Stimulated activated CD8-positive, alpha-beta memory T cell treated with anti-CD3 and anti-CD28 coated beads, Interleukin-12 subunit alpha, Interleukin-12 subunit beta, amount 100 ng/mL, for 24 hours (primary cell): Measurements from ENCODE around the gene LSAMP.
"Not testable (repeated sequence)": the region's sequence is repeated elsewhere in the genome, so short reads cannot be mapped to it uniquely, and the experiment has no call there.

ENCODE experiments used
- DNase-seq: peaks from one replicate; pipeline ENCODE4 v3.0.0-alpha.2; 2020; ENCODE audit errors: extremely low read depth

LSAMP gene

DNA sequence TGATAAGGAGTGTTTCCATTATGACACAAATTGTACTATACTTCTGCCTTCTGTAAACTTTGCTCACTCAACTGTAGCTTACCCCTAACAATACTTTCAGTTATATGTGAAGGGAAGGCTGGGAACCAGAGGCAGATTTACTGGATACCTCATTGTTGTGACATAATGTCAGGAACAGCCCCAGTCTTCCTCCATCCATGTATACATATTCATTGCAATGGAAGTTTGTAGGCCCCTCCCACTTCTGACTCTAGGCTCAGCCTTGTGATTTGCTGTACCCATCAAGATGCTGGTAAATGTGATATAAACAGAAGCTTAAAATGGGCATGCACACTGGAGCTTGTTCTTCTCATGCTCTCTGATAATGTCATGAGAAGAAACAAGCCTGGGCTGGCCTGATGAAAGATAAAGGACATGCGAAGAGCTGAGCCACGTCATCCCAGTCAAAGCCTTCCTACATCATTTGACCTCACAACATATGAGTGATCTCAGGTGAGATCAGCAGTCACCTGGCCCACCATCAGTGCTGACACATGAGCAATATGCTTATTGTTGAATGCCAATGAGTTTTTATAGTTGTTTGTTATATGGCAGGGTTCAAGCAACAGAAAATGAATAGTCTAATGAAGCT lies 554.2 kb downstream of the LSAMP start:
- DNase-seq = no peak

DNA sequence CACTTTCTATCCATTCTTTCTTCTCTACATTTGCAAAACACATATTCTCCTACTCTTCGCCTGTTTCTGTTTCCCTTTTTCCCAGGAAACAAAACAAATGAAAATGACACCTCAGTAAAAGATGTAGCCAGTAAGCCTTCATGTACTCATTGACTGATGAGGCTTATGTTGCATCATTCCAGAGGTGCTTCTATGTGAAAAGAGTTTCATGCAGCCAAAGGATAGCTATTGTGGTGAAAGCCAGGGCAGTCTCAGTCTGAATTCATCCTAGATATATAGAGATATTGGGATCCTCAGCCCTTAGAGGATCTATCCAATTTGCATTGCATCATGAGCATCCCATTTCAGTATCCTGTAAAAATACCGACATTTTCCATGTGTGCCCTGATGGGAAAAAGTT lies 554.7 kb downstream of the LSAMP start:
- no peak for DNase-seq

DNA sequence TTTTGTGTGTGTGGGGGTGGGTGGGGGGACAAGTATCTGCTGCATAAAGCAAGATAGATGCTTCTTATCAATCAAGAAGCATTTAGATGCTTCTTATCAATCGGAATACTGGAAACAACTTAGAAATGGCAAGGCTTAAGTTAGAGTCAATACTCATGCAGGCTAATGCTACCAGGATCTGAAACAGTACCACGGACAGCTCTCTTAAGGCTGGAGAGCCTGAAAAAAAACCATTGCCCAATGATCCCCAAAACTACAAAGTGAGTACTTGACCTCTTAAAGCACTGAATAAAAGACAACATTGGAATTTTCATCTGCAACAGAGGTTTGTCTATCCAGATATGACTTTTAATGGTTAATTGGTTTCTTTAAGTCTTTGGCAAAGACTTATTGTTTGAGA lies 559.7 kb downstream of the LSAMP start:
- DNase-seq = no peak

DNA sequence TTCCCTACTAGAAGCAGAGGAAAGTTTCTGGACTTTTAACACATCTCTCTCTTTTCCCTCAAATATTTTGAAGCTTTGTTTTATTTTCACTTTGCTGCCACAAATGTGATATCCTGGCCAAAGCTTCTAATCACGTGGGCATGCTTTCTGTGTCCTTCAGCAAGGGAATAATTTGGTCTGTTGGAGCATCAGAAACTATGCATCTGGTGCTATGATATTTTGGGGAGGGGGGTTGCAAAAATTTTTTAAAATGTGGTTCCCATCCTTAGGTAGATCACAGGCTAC lies 567.7 kb downstream of the LSAMP start:
- DNase-seq = no peak

DNA sequence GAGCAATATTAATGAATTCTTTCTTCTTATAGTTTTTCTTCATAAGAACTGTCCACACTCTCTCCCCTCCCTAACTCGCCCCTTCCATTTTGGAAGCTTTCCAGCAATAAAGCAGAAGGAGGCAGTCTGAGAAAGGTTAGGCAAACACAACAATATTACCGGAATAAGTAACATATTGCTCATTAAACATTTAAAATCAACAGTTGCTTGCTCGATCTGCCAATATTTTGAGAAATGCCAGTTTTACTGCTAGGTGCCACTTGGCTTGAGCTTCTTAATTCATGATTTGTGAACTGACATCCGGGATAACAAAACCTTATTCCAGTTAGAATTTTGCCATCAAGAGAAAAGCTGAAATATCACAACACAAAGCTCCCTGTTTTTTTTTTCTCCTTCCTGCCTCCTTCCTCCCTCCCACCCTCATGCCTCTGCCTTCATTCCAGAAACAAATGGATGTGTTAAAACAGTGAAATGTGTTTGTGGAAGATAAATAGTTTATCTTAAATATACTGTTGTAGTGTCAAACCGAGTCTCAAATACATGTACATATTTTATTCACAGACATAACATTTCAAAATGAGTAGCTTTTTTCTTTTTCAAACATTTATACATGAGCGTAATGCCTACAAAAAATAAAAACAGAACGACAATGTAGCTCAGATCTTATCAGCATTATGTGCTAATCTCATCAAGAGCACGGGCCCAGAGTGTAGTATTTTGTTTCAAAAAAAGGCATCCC lies 568.2 kb downstream of the LSAMP start:
- no peak for DNase-seq

DNA sequence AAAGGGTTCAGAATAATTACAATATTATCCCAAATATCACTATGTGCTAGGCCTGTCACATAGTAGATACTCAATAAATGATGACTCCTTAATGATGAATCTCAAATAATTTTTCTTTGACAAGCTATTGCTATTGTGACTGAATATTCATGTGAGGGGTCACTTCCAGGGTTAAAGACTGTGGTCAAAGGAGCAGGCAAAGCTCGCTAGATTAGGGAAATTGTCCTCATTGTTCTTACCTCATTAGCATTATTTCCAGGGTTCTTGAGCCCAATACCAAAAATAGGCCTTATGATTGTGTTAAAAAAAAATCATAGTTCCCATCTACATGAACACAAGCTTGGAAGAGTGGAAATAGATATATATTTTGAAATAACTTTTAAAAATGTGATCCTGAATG lies 569.8 kb downstream of the LSAMP start:
- no peak for DNase-seq

DNA sequence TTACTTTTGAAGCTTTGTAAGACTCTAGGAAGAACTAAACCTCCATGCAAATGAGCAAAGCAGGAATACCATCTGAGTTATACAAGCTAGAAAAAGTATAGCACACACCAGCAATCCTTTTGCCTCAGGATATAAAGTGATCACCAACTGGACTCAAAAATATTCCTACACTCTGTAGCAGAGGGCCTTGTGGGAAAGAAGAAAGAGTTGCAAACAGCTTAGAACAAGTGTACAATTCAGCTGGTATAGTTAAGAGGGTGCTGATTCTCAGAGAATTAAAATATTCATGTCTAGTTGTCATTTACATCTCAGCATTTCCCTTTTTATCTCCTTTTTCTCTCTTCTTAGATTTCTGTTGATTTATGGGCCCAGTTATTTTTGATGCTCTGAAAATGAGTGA lies 573.6 kb downstream of the LSAMP start:
- DNase-seq = no peak

DNA sequence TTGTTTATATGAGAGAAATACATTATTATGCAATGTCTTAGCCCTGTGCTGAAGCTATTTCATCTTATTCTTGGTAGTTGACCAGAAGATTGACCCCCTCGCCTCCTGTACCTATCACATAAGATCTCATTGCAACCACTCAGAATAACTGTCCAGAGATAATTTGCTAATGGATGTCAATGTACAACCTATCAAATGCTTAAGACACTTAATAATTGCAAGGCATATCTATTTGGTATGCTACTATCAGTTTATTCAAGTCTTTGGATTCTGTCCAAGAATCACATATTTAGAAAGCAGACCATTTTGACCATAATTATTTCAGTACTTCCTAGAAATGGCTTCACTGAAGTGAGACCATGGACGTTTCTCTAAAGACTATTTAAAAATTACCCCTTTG lies 580.4 kb downstream of the LSAMP start:
- DNase-seq = no peak

DNA sequence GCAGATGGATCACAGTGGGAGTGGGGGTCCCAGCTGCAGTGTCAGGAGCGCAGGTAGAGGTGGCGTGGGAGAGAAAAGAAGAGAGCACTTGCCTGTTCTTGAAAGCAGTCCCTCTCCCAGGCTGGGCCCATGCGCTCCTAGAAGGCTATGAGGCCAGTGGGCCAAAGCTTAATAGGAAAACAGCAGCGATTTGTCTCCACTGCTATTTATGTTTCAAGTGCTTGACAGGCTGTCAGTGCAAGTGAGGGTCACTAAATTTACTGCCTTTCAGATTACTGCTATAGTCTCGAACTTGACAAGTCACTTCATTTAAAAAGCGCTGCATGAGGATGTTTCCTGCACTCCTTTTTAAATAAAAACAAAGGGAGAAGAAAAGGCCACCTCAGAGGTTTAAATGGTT lies 582.4 kb downstream of the LSAMP start:
- no peak for DNase-seq

DNA sequence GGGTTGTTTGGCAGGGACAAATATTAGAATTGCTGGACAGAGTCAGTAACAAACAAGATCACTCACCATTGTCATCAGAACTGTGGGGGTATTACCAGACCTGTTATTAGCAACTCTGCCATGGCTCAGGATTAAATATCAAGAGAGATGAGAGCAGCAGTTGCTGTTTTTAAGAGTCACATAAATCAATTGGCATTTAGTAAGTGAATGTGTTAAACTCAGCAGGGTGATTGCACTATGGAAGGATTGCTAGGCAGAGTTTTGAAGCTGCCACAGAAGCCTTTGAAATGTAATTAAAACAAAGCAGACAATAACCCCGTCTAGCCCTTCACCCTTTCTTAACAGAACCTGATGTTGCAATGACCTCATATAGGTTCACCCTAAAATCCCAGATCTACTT lies 583.2 kb downstream of the LSAMP start:
- no peak for DNase-seq

DNA sequence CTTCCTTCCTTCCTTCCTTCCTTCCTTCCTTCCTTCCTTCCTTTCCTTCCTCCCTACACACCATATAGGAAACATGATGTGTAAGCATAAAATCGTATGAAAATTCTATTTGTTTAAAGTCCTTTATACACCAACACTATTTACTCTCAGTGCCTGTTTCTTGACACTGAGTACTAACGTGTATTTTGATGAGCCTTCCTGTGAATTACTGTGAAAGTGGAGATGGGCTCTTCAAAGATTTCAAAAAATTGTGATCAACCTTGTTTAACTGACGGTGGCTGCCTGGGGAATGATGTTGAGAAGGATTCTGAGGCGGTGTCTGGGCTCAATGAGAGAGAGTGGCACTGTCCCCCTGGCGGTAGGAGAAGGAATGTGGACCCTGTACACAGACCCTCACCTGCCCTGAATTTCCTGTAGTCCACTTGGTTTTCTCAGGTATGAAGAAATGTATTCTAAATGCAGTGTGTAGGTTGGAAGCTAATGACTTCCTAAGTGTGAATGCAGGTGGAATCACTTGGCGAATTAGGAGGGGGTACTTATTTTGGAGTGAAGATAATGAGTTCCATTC lies 584.0 kb downstream of the LSAMP start:
- no peak for DNase-seq

DNA sequence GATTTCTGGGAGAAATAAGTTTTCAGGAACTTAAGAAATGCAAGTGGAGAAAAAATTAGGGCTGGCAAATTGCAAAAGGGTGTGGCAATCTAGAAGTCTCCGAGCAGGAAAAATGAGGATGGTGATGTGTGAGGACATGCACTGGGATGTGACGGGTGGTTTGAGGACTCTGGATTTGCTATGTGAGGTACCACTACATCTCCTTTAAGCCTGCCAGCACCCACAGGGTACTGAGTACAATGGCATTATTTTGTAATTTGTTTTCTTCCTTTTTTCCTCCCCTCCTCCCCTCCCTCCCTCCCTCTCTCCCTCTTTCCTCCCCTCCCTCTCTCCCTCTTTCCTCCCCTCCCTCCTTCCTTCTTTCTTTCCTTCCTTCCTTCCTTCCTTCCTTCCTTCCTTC lies 584.5 kb downstream of the LSAMP start:
- DNase-seq = no peak

DNA sequence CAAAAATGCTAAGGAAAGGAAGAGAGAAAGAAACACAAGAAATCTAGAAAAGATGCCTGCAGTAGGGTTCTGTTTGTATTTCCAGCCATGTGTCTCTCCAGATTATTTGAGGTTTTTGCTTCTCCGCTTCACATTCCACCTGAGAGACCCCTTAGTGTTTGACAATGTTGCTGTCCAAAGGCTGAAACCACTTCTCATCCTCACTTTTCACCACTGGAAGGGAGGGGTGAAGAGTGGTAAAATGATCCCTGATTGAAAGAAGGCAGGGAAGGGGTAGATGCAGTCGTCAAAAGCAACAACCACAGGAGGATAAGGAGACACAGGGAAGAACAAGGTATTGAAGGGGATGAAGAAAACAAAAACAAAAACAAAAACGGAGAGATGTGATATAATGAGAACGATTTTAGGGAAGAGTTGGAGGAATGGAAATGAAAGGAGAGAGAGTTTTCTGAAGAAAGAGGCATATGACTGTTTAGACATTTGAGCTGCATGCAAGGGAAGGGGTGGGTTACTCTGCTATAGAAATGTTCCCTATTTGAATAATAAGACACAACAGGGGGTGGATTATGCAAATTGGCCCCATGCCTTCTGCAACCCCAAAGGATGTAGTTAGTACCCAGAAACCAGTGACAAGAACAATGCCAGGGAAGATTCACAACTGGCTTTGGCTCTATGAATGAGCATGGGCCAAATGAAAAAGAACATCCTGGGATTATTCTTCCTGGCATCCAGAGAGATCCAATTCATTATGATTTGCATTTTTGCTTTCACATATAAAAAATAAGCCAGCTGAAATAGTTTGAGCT lies 586.1 kb downstream of the LSAMP start:
- no peak for DNase-seq

DNA sequence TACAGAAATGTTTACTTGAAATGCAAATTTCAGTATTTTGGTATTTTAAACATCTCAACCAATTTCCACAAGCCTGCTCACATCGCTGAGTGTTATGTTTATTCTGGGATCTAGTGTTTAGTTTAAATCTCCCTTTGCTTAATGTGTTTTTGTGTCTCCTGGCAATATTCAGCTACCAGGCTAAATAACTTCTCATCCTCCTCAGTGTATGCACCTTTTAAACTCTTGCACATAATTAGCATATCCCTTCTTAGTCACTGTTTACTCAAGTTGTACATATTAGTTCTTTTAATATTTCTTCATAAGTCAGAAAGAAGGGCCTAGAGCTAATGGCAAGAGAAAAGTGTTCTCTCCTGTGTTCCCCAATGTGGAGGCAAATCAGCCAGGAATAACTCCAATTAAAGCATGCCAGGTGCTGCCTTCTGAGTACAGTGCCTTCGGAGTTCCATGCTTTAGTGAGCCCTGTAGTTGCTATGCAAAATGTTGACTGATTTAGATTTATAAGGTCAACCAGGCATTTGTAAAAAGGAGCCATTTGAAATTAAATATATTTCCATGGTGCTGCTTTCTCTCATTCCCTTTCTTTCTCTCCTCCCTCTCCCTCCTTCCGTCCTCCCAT lies 587.7 kb downstream of the LSAMP start:
- DNase-seq = no peak

DNA sequence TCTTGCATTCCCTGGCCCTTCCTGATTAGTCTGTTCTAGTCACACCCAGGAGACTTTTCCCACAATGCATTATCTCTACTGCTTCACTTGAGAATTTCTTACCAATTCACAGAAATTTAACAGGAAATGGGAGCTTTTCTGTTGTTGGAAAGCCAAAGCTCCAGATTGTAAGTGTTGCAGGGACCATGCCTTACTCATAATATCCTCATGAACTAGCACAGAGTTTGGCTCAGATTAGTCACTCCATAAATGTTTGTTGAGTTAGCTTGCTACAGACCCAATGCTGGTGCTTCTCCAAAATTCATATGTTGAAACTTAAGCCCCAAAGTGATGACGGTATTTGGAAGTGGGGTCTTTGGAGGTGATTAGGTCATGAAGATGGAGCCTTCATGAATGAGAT lies 589.4 kb downstream of the LSAMP start:
- no peak for DNase-seq

DNA sequence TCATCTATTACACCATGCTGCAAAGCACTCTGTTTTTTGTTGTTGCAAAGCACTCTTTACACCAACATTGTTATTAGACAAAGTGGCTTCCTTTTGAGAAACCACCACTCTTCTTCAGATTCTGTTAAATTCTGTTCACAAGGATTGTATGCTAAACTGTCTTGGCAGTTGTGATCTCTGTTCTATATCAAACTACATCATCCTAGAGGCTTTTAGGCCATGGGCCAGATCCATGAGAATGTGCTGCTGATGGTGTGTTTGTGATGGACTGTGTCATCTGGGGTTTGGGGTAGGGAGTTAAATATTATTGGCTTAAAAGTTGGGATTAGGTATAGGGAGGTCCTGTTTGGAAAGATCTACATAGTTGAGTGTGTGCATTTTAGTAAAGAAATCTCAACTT lies 592.2 kb downstream of the LSAMP start:
- DNase-seq = no peak

DNA sequence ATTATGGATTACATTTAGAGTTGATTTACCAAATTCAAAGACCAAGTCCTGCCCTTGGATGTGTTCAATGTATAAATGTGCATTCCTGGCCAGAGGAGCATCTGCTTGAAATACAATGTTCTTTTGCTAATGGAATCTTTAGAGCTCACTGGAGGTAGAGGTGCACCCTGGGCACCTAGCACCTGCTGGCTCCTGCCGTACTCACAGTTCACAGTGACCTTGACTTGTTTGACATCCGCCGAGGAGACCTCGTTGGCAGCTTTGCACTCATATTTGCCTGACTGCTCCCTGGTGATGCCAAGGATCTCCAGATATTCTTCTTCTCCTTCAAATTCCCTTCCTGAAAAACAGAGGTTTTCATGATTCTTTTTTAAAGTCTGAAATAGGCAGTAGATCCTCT lies 593.0 kb downstream of the LSAMP start:
- no peak for DNase-seq

DNA sequence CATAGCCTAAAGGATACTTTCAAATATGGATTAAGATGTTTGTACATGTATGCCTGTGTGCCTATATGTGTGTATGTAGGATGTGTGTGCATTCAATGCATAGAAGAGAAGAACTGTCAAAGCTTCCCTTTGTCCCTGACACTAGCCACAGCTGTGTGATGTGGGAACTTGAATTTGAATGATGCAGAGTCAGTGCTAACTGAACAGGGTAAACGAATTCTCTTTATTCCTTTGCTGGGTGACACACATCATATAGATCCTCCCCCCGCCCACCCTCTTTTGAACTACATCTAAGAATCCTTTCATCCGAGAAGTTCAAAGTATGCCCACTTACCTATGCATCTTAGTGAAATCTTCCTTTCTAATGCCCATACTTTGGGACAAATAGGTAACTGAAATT lies 593.7 kb downstream of the LSAMP start:
- DNase-seq = no peak

DNA sequence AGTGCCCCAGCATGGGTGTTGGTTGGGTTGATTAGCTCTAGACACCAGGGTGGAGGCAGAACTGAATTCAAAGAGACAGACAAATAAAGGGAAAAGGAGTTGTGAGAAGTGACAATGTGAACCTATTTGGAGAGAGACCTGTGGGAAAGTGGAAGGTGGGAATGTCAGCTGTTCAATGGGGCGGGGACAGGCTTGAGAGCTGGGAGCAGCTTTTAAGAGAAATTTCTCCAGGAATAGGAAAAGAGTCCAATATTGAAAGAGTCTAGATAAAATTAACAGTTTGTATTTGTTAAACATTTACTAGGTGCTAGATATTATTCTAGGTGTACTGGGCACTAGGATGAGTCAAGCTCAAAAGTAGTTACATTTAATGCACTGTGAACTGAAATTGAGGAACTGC lies 596.6 kb downstream of the LSAMP start:
- no peak for DNase-seq

DNA sequence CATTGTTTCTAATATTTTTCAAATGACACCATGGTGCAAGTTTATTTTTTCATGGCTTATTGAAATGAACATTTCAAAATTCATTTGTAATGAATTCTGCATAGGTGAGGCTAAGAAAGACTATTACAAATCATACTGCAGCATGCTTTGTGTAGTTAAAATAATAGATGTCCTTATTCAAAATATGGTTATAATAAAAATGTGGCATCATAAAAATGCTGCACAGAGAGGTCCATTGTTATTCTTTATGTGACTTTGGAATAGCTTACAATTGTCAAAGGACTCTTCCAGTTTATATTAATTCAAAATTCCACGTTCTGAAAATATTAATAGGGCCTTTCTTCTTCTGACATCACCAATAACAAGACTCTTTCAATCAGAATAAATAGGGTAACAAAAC lies 599.3 kb downstream of the LSAMP start:
- DNase-seq = no peak

DNA sequence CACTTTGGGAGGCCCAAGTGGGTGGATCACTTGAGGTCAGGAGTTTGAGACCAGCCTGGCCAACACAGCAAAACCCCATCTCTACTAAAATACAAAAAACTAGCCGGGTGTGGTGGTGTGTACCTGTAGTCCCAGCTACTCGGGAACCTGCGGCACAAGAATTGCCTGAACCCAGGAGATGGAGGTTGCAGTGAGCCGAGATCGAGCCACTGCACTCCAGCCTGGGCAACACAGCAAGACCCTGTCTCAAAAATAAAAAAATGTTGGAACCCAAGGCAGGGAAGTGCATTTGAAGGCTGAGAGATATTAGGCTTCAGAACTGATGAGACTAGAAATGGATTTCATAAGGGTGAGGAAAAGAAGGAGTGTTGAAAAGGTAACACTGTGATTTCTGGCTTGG lies 600.6 kb downstream of the LSAMP start:
- not testable (repeated sequence) for DNase-seq

DNA sequence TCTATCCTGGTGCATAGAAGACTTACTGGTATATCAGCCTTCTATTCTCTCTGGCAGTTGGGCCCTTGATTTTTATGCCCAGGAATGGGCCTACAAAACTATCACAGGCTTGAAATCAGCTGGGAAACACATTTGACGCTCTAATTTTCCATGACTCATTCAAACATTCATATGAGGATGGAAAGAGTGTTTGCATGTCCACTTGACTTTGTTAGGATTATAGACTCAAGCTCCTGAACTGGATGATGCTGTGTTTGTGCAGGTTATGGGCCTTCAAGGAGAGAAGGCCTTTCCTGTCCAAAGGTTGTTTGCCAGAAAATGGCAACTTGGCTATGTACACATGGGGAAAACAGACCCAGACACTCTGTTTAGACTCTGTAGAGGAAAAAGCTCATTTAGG lies 602.1 kb downstream of the LSAMP start:
- no peak for DNase-seq

DNA sequence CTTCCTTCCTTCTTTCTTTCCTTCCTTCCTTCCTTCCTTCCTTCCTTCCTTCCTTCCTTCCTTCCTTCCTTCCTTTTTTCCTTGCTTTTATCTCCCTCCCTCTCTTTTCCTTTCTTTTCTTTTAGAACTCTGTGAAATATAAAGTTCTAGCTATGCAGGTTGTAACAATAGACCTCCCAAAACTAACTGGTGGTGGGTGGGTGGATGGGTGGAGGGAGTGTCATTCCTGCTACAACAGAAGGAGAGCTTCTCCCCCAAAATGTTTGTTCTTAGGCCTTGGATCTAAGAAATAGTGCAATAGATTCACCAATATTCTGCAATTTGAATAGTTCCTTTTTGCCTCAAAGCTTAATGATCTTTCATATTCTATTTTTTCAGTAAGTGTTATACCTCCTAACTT lies 606.0 kb downstream of the LSAMP start:
- no peak for DNase-seq
